Smooth muscle cell (in vitro differentiated cells): ENCODE measurements around the gene PHC2. TPM values are rescaled to one million over a fixed set of nuclear protein-coding genes. Genes with fewer than 3 reads are reported as not detected.

Experiments used
- DNase-seq: peaks from one replicate; lab custom pipeline; 2025; ENCODE audit not compliant: unreplicated experiment; lab: John Stamatoyannopoulos, UW
- H2AFZ ChIP-seq: fragments of 200-600 bp; sonication (generic); 2 replicates; pipeline ENCODE4 v1.6.0; 2016; ENCODE audit warnings: antibody characterized with exemption, low read depth, mild to moderate bottlenecking
- H3F3A ChIP-seq: fragments of 200-600 bp; sonication (generic); 2 replicates; pipeline ENCODE4 v1.6.0; 2017; ENCODE audit warnings: antibody characterized with exemption, low read depth
- H3K27ac ChIP-seq: fragments of 200-600 bp; sonication (generic); 2 replicates; pipeline ENCODE4 v1.5.1; 2016; ENCODE audit warnings: low read depth, mild to moderate bottlenecking
- H3K27me3 ChIP-seq: fragments of 200-600 bp; sonication (generic); 2 replicates; pipeline ENCODE4 v1.6.1; 2016; ENCODE audit warnings: low read depth, mild to moderate bottlenecking
- H3K36me3 ChIP-seq: fragments of 200-600 bp; sonication (generic); 2 replicates; pipeline ENCODE4 v1.5.1; 2016; ENCODE audit warnings: low read depth
- H3K4me1 ChIP-seq: fragments of 200-600 bp; sonication (generic); 2 replicates; pipeline ENCODE4 v1.5.1; 2016; ENCODE audit warnings: low read depth
- H3K4me2 ChIP-seq: fragments of 200-600 bp; sonication (generic); 2 replicates; pipeline ENCODE4 v1.6.0; 2016; ENCODE audit warnings: mild to moderate bottlenecking
- H3K4me3 ChIP-seq: fragments of 200-600 bp; sonication (generic); 2 replicates; pipeline ENCODE4 v1.5.1; 2016; ENCODE audit warnings: mild to moderate bottlenecking
- H3K79me2 ChIP-seq: fragments of 200-600 bp; sonication (generic); 2 replicates; pipeline ENCODE4 v1.6.0; 2016; ENCODE audit warnings: low read depth, mild to moderate bottlenecking
- H3K9ac ChIP-seq: fragments of 200-600 bp; sonication (generic); 2 replicates; pipeline ENCODE4 v1.6.0; 2016; ENCODE audit warnings: low read depth
- H3K9me3 ChIP-seq: fragments of 200-600 bp; sonication (generic); replicated peaks from 2 replicates; pipeline ENCODE4 v1.5.1; 2016; ENCODE audit warnings: low read depth
- H4K20me1 ChIP-seq: fragments of 200-600 bp; sonication (generic); 2 replicates; pipeline ENCODE4 v1.6.0; 2016; ENCODE audit warnings: low read depth
- WGBS: methylation state at CpG from one replicate; pipeline ENCODE4 v1.1.7; 2016; ENCODE audit warnings: low lambda C conversion rate; 5-methylcytosine and 5-hydroxymethylcytosine counted together
- polyA plus RNA-seq: library from polyadenylated mRNA; unstranded; fragments of >200 nt; fragmentation: Nextera tagmentation; extraction: Ambion mirVana; gene quantifications from 2 replicates; pipeline ENCODE4 v1.2.1, GENCODE V29; 2016
- total RNA-seq: library from RNA; depleted of rRNA; stranded (reverse); fragments of >200 nt; gene quantifications from 2 replicates; pipeline ENCODE4 v1.2.3, GENCODE V29; 2014
- TF ChIP-seq, protein P1 (sequence below): fragments of 200-600 bp; sonication (generic); IDR thresholded peaks from 2 replicates; pipeline ENCODE4 v1.5.1; 2017; ENCODE audit warnings: borderline replicate concordance, mild to moderate bottlenecking, antibody characterized with exemption; ENCODE audit not compliant: insufficient read depth, poor library complexity, severe bottlenecking

Gene PHC2
- total and polyA plus RNA-seq, 2 experiments from 2014 or later: 42.4 to 109 TPM

DNA sequence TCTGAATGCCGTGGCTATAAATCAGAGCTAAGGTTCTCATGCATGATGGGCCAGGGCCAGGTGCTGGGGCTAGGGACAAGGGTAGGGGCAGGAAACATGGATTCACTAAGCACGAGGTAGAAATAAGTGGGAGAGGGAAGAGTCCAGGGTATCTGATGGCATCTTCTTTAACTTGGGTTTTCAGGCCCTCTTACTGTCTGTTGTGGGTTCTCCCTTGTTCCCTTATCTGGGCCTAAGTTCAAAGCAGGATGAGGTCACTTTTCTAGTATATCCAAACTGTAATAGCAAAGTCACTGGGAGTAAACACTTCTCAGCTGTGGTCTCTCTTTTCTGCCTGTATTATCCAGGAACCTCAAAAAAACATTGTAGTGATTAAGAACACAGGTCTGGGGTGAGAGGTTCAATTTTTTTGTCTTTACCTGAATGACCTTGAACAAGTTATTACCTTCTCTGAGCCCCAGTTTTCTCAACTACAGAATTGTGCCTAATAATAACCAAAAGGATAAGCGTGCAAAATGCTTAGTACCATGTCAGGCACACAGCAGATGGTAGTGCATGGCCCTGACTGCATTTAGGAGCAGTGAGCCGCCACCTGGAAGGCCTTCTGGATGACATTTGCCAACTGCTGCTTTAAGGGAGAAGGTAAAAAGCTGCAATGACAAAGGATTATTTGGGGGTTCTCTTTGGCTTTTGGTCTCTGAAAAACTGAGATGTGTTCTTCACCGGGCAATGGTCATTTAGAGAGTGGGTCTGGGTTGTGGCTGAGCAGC is 56.4 kb downstream of the PHC2 start:
- no peaks in the 10 kb centered on the region for H3K79me2 ChIP-seq
- H3K4me3 ChIP-seq: no peak overlapping the region
- H4K20me1 ChIP-seq: no peaks in the 10 kb centered on the region
- H3K27ac ChIP-seq: peak overlapping the region; percentile 35
- no peaks in the 10 kb centered on the region for H3K36me3 ChIP-seq
- no peak overlapping the region for H3K9ac ChIP-seq
- no peaks in the 10 kb centered on the region for H3K27me3 ChIP-seq
- no peaks in the 10 kb centered on the region for H3K9me3 ChIP-seq
- H2AFZ ChIP-seq: no peak overlapping the region
- no peaks in the 10 kb centered on the region for H3K4me1 ChIP-seq
- no peaks in the 10 kb centered on the region for H3F3A ChIP-seq
- TF ChIP-seq, protein P1, sequence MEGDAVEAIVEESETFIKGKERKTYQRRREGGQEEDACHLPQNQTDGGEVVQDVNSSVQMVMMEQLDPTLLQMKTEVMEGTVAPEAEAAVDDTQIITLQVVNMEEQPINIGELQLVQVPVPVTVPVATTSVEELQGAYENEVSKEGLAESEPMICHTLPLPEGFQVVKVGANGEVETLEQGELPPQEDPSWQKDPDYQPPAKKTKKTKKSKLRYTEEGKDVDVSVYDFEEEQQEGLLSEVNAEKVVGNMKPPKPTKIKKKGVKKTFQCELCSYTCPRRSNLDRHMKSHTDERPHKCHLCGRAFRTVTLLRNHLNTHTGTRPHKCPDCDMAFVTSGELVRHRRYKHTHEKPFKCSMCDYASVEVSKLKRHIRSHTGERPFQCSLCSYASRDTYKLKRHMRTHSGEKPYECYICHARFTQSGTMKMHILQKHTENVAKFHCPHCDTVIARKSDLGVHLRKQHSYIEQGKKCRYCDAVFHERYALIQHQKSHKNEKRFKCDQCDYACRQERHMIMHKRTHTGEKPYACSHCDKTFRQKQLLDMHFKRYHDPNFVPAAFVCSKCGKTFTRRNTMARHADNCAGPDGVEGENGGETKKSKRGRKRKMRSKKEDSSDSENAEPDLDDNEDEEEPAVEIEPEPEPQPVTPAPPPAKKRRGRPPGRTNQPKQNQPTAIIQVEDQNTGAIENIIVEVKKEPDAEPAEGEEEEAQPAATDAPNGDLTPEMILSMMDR: no peak
- DNase-seq: no peak
- H3K4me2 ChIP-seq: no peak overlapping the region
- 70% methylated on average over 5 of the region's 5 CpGs for WGBS

DNA sequence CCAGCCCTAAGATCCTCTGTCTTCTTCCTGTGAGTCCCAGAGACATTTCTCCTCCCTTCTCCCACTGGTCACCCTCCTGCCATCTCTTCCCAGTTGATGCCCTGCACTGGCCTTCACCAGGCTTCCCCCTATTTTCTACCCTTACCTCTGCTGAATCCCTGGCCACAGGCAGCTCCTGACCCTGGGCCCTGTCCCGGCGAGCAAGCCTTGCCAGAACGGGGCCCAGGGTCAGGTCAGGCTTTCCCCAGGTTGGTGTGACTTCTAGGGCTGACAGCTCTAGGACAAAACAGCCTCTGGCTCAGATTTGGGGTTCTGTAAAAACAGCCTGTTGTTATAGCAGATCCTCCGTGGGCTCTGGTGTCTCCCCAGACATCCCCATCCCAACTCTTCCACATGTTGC is 57.3 kb downstream of the PHC2 start:
- no peaks in the 10 kb centered on the region for H4K20me1 ChIP-seq
- H3K9me3 ChIP-seq: no peaks in the 10 kb centered on the region
- no peak overlapping the region for H3K9ac ChIP-seq
- H3K4me3 ChIP-seq: no peak overlapping the region
- H3K4me2 ChIP-seq: no peak overlapping the region
- no peak overlapping the region for H2AFZ ChIP-seq
- H3K27me3 ChIP-seq: no peaks in the 10 kb centered on the region
- no peak for DNase-seq
- TF ChIP-seq, protein P1: no peak
- H3K4me1 ChIP-seq: no peaks in the 10 kb centered on the region
- no peaks in the 10 kb centered on the region for H3K36me3 ChIP-seq
- no peaks in the 10 kb centered on the region for H3F3A ChIP-seq
- no peaks in the 10 kb centered on the region for H3K79me2 ChIP-seq
- H3K27ac ChIP-seq: no peak overlapping the region
- WGBS: 95% methylated on average over 4 of the region's 4 CpGs

DNA sequence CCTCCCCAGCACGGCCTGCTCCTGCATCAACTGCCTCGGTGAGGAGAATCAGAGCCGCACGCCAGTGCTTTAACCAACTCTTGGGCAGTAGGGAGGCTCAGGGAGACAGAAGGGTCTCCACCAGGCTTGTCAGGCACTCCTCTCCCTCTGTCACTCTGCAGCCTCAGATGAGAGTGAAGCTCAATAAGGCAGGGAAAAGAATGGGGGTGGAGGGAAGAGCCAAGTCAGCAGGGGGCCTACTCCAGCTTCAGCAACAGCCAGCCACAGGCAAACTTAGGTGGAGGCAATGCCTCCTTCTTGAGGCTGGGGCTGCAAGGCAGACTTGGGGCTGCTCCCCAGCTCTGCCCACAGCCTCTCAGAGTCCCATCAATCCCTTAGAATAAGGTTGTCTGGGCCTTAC is 58.2 kb downstream of the PHC2 start:
- Histone ChIP-seq H2AFZ (no peak overlapping the region), H3K27me3 (no peaks in the 10 kb centered on the region), H3K4me2 (no peak overlapping the region), H3K4me3 (no peak overlapping the region), H3K4me1 (no peaks in the 10 kb centered on the region), H3K36me3 (no peaks in the 10 kb centered on the region), H3K9me3 (no peaks in the 10 kb centered on the region), H3K79me2 (no peaks in the 10 kb centered on the region), H3F3A (no peaks in the 10 kb centered on the region), H4K20me1 (no peaks in the 10 kb centered on the region), H3K9ac (no peak overlapping the region), H3K27ac (no peak overlapping the region)
- WGBS: 88% methylated on average over 4 of the region's 4 CpGs
- TF ChIP-seq, protein P1: no peak
- DNase-seq: no peak

DNA sequence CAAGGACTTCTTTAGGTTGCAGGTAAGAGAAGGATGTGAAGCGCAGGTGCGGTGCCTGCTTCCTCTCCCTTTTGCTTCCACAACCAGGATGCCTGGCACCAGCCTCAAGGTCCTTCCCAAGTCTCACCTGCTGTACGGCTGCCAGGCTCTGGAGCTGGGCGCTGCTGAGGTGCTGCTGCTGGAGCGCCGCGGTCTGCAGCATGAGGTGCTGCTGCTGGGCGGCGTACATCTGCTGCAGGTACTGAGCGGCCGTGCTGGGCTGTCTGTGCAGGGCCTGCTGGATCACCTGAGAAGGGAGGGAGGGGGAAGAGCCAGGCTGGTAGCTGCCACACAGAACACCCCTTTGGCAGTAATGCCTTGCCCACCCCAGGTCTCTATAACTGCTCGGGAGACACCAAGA is 58.7 kb downstream of the PHC2 start:
- H3K4me1 ChIP-seq: peaks cover 5% of the 10 kb centered on the region
- WGBS: 94% methylated on average over 12 of the region's 12 CpGs
- TF ChIP-seq, protein P1: no peak
- H2AFZ ChIP-seq: no peak overlapping the region
- H3K27me3 ChIP-seq: no peaks in the 10 kb centered on the region
- H4K20me1 ChIP-seq: no peaks in the 10 kb centered on the region
- H3F3A ChIP-seq: no peaks in the 10 kb centered on the region
- H3K4me2 ChIP-seq: no peak overlapping the region
- H3K9me3 ChIP-seq: no peaks in the 10 kb centered on the region
- H3K4me3 ChIP-seq: no peak overlapping the region
- no peaks in the 10 kb centered on the region for H3K79me2 ChIP-seq
- no peak overlapping the region for H3K27ac ChIP-seq
- H3K36me3 ChIP-seq: no peaks in the 10 kb centered on the region
- no peak overlapping the region for H3K9ac ChIP-seq
- DNase-seq: no peak
